ENCODE data around the gene CPVL. TPM values are rescaled to one million over a fixed set of nuclear protein-coding genes. Genes with fewer than 3 reads are reported as not detected.

Gene CPVL
- total RNA-seq, 1 experiment from 2014 or later = 26.9 TPM

DNA sequence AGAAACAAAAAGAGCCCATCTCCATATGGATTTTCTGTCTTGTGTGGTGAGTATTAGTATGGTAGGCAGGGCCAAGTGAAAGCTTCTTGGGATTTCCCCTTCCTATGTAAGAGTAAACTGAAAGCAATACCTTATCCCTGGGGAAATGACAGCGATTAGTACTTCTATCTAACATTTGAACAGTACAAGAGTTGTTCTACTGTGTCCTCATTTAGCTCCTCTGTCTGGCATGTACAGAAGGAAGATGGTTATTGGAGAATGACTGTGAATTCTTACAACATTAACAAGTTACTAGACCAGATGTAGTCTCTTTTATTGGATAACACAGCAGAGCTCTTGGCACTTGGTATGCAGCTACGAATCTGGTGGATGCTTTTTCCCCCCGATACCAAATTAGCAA is 170.3 kb downstream of the CPVL start:
- Mint-ChIP-seq H3K36me3 (ENCODE audit: insufficient read depth in 1 of 3, low read depth in 3 of 3) (peaks cover 3 to 17% (median 5%) of the 10 kb centered on the region in 3 experiments; a peak in 4 of 7 replicates), H3K4me1 (peaks cover 17 to 18% of the 10 kb centered on the region in 2 experiments), H3K27ac (no peak overlapping the region), H3K9me3 (peaks cover 15 to 16% of the 10 kb centered on the region in 2 experiments; a peak in 4 of 5 replicates), H3K27me3 (ENCODE audit: low read depth) (no peaks in the 10 kb centered on the region), H3K4me3 (no peak overlapping the region)
- Histone ChIP-seq H3K9me3 (ENCODE audit: control insufficient read depth, low read depth, low read length) (no peaks in the 10 kb centered on the region), H3K4ac (ENCODE audit: low read depth, low read length) (no peak overlapping the region), H3K4me1 (ENCODE audit: insufficient read depth, low read length) (peaks cover 10% of the 10 kb centered on the region), H3T11ph (ENCODE audit: low read length) (no peak overlapping the region), H4K20me1 (ENCODE audit: control insufficient read depth, insufficient read depth, insufficient read length) (no peaks in the 10 kb centered on the region), H3K79me1 (ENCODE audit: insufficient read depth, low read depth, low read length, poor library complexity, severe bottlenecking) (no peaks in the 10 kb centered on the region), H3K4me2 (ENCODE audit: insufficient read depth, insufficient read length, low read length) (no peak overlapping the region), H2BK20ac (ENCODE audit: low read depth, low read length, poor library complexity, severe bottlenecking) (no peak overlapping the region), H4K8ac (replicated peaks; ENCODE audit: insufficient read length, low read depth, low read length) (no peak overlapping the region), H4K91ac (ENCODE audit: insufficient read length, low read depth, low read length) (no peak overlapping the region), H3K9ac (ENCODE audit: extremely low read depth, insufficient read length, low read length) (no peak overlapping the region), H2BK5ac (ENCODE audit: insufficient read length, low read length) (no peak overlapping the region), H2BK120ac (ENCODE audit: low read depth, low read length, poor library complexity, severe bottlenecking) (no peak overlapping the region), H3K18ac (ENCODE audit: insufficient read length, low read depth, low read length) (no peak overlapping the region), H2AFZ (ENCODE audit: low read length) (no peak overlapping the region), H3K56ac (ENCODE audit: insufficient read length, low read depth, low read length) (no peak overlapping the region), H3K27me3 (ENCODE audit: insufficient read depth, low read length) (no peaks in the 10 kb centered on the region), H3K23me2 (ENCODE audit: insufficient read length, low read depth, low read length, poor library complexity, severe bottlenecking) (no peaks in the 10 kb centered on the region), H3K27ac (ENCODE audit: insufficient read length, low read depth, low read length) (no peak overlapping the region), H2AK5ac (ENCODE audit: insufficient read length, low read length) (no peak overlapping the region), H3K14ac (ENCODE audit: insufficient read depth, low read length) (no peak overlapping the region), H3K79me2 (ENCODE audit: insufficient read depth, low read length) (no peaks in the 10 kb centered on the region), H3K23ac (ENCODE audit: insufficient read length, low read depth, low read length) (no peak overlapping the region), H2BK12ac (ENCODE audit: insufficient read length, low read depth, low read length) (no peak overlapping the region), H4K5ac (ENCODE audit: insufficient read length, low read depth, low read length) (no peak overlapping the region), H2BK15ac (ENCODE audit: low read depth, low read length) (no peak overlapping the region)
- TF ChIP-seq, protein P1, sequence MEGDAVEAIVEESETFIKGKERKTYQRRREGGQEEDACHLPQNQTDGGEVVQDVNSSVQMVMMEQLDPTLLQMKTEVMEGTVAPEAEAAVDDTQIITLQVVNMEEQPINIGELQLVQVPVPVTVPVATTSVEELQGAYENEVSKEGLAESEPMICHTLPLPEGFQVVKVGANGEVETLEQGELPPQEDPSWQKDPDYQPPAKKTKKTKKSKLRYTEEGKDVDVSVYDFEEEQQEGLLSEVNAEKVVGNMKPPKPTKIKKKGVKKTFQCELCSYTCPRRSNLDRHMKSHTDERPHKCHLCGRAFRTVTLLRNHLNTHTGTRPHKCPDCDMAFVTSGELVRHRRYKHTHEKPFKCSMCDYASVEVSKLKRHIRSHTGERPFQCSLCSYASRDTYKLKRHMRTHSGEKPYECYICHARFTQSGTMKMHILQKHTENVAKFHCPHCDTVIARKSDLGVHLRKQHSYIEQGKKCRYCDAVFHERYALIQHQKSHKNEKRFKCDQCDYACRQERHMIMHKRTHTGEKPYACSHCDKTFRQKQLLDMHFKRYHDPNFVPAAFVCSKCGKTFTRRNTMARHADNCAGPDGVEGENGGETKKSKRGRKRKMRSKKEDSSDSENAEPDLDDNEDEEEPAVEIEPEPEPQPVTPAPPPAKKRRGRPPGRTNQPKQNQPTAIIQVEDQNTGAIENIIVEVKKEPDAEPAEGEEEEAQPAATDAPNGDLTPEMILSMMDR (conservative IDR thresholded peaks at IDR 0.05) = no peak
- WGBS (ENCODE audit: extremely low coverage, insufficient read length, low lambda C conversion rate) = no CpG with 5 or more reads among the region's 3 CpGs
- DNase-seq = no peak

Measured in H9 (cell line).